G401.6 (cell line): Measurements from ENCODE around the gene ISYNA1.

Source experiments
- FAIRE-seq: peaks from 2 replicates; lab custom pipeline; 2012; peaks lifted over from hg19 to GRCh38; lab: Jason Lieb, UNC

Gene ISYNA1

DNA sequence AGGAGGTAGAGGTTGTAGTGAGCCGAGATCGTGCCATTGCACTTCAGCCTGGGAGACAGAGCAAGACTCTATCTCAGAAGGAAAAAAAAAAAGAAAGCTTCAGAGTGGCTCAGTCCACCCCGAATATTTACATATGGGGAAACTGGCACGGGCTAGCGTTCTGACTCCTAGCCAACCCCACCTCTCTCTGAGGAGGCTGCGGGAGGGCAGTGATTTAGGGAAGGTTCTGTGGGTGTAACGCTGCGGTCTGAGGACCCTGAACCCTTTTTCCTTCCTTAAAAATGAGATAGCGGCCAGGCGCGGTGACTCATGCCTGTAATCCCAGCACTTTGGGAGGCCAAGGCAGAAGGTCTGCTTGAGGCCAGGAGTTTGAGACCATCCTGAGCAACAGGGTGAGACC is 45.5 kb downstream of the ISYNA1 start:
- no peak for FAIRE-seq

DNA sequence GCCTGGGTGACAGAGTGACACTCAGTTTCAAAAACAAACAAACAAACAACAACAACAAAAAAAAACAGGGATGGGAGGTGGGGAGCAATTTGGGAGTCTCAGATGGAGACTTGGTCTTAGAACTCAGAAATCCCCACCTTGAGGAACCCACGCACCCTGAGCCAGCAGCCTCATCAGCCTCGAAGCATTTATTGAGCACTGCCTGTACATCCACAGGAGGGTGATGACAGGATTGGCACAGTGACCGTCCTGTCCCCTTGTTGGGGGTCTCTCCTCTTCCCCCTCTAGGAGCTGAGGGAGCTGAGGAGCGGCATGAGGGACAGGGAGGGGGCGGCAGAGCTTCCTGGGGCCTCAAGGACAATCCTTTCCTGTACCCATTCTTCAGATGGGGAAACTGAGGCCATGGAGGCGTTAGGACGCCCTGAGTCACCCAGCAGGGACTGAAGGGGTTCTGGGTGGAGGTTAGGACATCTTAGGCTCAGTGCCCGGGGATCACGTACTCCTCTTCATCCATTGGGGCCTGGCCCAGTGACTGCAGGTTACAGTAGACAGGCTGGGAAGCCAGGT is 46.3 kb downstream of the ISYNA1 start:
- FAIRE-seq: no peak

DNA sequence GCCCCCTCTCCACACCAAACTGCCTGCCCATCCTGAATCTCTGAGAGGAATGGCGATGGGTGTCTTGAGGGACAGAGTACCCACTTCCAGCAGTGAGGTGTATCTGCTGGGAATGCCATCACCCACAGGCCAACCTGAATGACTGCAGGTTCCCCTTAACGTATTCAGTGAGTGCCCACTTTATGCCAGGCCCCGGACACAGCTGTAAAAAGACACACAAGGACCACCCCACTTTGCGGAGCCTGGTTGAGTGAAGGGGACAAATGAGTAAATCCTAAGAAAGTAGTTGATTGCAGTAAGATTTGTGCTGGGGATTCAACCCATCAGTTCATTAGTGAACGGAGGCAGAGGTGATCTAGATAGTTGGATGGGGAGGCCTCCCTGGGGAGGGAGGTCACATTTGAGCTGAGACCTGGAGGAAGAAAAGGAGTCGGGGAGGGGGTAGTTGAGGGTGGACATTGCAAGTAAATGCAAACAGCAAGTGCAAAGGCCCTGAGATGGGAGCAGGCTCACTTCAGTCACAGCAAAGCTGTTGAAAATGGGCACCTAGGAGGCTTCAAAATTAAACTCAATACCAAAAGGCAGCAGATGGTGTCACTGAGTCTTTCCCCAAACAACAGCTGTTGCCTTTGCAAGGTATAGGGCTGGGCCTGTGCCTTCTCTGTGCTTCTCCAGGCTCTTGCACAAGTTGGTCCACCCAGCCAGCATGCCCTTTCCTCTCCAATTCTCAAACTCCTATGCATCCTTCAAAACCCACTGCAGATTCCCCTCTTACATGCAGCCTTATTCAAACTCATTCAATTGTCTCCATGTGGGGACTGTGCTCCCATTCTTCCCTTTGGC is 47.6 kb downstream of the ISYNA1 start:
- peak; percentile 90 for FAIRE-seq

DNA sequence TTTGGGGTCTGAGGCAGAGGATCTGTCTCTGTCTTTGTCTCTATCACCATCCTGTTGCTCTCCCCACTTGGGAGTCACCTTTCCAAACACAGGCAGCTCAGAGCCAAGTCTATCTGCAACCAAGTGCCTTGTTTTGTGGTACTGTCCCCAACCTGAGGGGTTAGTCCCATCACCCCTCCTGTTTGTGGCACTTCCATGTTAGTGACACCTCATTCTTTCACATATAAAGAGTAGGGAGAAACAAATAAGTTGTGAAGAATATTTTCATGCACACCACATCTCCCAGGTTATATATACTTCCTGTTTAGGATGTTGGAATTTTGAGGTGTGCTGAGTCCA is 48.2 kb downstream of the ISYNA1 start:
- no peak for FAIRE-seq

DNA sequence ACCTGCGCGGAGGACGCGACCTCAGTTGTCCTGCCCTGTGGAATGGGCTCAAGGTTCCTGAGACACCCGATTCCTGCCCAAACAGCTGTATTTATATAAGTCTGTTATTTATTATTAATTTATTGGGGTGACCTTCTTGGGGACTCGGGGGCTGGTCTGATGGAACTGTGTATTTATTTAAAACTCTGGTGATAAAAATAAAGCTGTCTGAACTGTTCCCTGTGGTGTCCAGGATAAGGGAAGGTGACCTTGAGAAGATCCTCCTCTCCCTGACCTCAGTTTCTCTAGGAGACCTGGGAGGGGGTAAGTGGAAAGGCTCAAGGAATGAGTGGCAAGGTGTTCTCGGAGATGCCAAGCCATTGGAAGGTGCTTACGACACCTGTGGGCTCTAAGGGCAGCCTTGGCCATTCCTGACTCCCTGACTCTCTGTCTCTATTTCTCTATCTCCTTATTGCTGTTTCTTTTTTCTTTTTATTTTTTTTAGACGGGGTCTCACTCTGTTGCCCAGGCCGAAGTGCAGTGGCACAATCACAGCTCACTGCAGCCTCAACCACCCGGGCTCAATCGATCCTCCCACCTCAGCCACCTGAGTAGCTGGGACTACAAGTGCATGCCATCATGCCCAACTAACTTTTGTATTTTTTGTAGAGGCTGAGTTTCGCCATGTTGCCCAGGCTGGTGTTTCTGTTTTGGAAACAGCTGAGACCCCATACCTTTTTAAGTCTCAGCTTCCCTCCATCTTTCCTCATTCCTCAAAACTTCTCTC is 48.8 kb downstream of the ISYNA1 start:
- FAIRE-seq: no peak

DNA sequence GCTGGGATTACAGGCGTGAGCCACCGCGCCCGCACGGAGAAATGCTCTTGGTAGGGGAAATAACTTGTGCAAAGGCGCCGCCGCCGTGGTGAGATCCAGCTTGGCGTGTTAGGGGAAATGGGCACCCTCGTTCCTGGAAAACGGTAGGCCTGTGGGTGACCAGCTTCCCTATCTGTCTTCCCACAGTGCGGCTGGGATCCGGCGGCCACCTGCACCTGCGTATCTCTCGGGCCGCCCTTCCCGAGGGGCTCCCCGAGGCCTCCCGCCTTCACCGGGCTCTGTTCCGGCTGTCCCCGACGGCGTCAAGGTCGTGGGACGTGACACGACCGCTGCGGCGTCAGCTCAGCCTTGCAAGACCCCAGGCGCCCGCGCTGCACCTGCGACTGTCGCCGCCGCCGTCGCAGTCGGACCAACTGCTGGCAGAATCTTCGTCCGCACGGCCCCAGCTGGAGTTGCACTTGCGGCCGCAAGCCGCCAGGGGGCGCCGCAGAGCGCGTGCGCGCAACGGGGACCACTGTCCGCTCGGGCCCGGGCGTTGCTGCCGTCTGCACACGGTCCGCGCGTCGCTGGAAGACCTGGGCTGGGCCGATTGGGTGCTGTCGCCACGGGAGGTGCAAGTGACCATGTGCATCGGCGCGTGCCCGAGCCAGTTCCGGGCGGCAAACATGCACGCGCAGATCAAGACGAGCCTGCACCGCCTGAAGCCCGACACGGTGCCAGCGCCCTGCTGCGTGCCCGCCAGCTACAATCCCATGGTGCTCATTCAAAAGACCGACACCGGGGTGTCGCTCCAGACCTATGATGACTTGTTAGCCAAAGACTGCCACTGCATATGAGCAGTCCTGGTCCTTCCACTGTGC is 49.6 kb downstream of the ISYNA1 start:
- no peak for FAIRE-seq

DNA sequence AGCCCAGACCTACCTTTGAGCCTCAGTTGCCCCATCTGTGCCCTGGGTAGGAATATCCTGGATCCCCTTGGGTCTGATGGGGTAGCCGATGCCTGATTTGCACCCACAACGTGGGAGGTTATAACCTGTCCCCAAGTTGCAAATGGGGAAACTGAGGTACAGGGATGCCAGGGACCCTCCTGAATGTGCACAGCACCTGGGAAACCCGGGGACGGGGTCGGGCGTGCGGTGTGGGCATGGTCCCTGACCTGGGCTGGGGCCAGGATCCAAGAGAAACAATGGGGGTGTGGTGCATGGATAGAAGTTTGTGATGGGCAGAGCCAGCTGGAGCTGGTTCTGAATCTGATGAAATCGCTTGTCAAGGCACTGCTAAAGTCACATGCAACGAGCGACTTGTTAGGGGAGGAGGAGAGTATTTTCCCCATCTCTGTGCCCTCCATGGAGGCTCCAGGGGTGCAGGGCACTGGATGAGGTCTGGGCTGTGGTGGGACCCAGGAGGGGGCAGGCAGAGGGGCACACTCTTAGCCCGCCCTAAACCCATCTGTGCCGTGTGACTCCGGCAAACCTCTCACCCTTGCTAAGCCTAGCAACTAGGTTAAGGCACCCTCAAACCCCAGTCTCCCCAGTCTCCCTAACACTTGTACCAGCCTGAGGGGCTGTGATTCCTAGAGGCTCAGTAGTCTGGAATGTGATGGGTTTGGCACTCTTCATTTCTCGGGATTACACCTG is 51.2 kb downstream of the ISYNA1 start:
- no peak for FAIRE-seq

DNA sequence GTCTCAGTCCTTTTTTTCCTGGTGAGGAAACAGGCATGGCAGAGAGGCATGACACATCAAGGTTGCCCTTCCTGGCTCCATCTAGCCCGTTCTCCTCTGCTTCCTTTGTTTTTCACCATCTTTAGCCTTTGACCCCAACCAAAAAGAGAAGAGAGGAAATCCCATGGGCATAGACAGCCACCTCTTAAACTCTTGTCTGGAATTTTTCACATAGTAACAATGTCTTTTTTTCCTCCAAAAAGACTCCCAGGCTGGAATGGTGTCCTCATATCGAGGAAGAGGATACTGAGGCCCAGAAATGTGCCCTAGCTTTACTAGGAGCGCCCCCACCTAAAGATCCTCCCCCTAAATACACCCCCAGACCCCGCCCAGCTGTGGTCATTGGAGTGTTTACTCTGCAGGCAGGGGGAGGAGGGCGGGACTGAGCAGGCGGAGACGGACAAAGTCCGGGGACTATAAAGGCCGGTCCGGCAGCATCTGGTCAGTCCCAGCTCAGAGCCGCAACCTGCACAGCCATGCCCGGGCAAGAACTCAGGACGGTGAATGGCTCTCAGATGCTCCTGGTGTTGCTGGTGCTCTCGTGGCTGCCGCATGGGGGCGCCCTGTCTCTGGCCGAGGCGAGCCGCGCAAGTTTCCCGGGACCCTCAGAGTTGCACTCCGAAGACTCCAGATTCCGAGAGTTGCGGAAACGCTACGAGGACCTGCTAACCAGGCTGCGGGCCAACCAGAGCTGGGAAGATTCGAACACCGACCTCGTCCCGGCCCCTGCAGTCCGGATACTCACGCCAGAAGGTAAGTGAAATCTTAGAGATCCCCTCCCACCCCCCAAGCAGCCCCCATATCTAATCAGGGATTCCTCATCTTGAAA is 52.0 kb downstream of the ISYNA1 start, which contains the start of gene GDF15:
TSS of gene GDF15 (plus strand) at position 484 of the 868 bp plus-strand sequence. CDS start at position 516, 32 bp downstream.
- FAIRE-seq: peak; percentile 96

DNA sequence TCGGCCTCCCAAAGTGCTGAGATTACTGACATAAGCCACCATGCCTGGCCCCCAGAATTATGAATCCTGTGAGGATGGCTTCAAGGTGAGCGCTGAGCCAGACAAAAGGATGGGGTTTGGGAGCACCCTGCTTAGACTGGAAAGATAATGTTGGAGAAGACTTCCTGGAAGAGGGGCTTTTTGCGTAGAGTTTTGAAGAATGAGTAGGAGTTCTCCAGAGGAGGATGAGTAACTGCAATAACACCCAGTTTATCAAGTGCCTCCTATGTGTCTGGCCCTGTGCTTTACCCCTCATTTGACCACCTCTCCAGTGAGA is 52.6 kb downstream of the ISYNA1 start:
- no peak for FAIRE-seq

DNA sequence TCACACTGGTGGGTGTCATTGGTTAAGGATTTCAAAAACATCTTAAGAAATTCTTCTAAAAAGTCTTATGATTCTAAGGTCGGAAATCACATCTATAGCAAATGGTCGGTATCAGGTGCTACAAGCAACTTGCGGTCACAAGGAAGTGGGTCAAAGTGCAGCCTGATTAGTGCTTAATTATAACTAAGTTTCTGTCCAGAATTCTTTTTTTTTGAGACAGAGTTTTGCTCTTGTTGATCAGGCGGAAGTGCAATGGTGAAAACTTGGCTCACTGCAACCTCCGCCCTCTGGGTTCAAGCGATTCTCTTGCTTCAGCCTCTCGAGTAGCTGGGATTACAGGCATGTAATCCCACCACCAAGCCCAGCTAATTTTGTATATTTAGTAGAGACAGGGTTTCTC is 53.2 kb downstream of the ISYNA1 start:
- no peak for FAIRE-seq
